Thymus (tissue), 11 donors: Measurements from ENCODE around the gene C1QTNF8. TPM values are rescaled to one million over a fixed set of nuclear protein-coding genes. Genes with fewer than 3 reads are reported as not detected.

Experiments used
- DNase-seq, 9 donors: peaks; one replicate each; pipeline ENCODE4 v3.0.0-alpha.2; 2013; ENCODE audit warnings: low spot score in 9 of 9, low read depth in 6 of 9, missing footprints in 1 of 9
- H3K27ac ChIP-seq, 2 donors: one replicate each; pipeline ENCODE4 v1.5.1; 2013; ENCODE audit warnings: control low read depth in 1 of 2, low read depth in 1 of 2, low read length in 1 of 2, mild to moderate bottlenecking in 1 of 2, moderate library complexity in 1 of 2
- H3K27me3 ChIP-seq, 2 donors: one replicate each; pipeline ENCODE4 v1.5.1; 2013; ENCODE audit warnings: low read length in 1 of 2; ENCODE audit not compliant: control insufficient read depth in 2 of 2, insufficient read depth in 1 of 2
- H3K36me3 ChIP-seq, 2 donors: one replicate each; pipeline ENCODE4 v1.5.1; 2013; ENCODE audit warnings: low read length in 1 of 2, mild to moderate bottlenecking in 1 of 2, moderate library complexity in 1 of 2; ENCODE audit not compliant: control insufficient read depth in 2 of 2, insufficient read depth in 2 of 2
- H3K4me1 ChIP-seq, 2 donors: one replicate each; pipeline ENCODE4 v1.5.1; 2013; ENCODE audit warnings: low read length in 2 of 2; ENCODE audit not compliant: control insufficient read depth in 2 of 2, insufficient read depth in 2 of 2
- H3K4me3 ChIP-seq, 2 donors: one replicate each; pipeline ENCODE4 v1.5.1; 2013; ENCODE audit warnings: low read length in 2 of 2, control low read depth in 1 of 2, mild to moderate bottlenecking in 1 of 2
- H3K9me3 ChIP-seq, 2 donors: one replicate each; pipeline ENCODE4 v1.5.1; 2013; ENCODE audit warnings: low read length in 1 of 2, mild to moderate bottlenecking in 1 of 2; ENCODE audit not compliant: control insufficient read depth in 2 of 2, insufficient read depth in 1 of 2
- WGBS: extraction: QIAGEN DNeasy Blood & Tissue Kit; methylation state at CpG from one replicate; pipeline ENCODE4 v1.1.7; 2013; 5-methylcytosine and 5-hydroxymethylcytosine counted together
- polyA plus RNA-seq: library from polyadenylated mRNA; stranded (reverse); fragments of 200-250 nt; gene quantifications from one replicate; pipeline ENCODE4 v1.2.3, GENCODE V29; 2013
- total RNA-seq: library from RNA; stranded (reverse); fragments of 120-200 nt; gene quantifications from one replicate; pipeline ENCODE4 v1.2.4, GENCODE V29; 2013
- donor health status: healthy.

The C1QTNF8 gene
- total and polyA plus RNA-seq, 2 donors: 0.05 TPM; not detected in 1

GRCh38 chr16:1049113-1049975 is 46.7 kb downstream of the C1QTNF8 start:
- H3K4me3 ChIP-seq: no peak overlapping the region
- H3K36me3 ChIP-seq: no peaks in the 10 kb centered on the region
- DNase-seq: no peak
- 91% methylated on average over 31 of the region's 31 CpGs for WGBS
- H3K27ac ChIP-seq: no peak overlapping the region
- peaks cover 0 to 30% of the 10 kb centered on the region in 2 donors for H3K27me3 ChIP-seq
- no peaks in the 10 kb centered on the region for H3K4me1 ChIP-seq
- peaks cover 0 to 1% of the 10 kb centered on the region in 2 donors for H3K9me3 ChIP-seq

GRCh38 chr16:1048442-1049112 is 47.5 kb downstream of the C1QTNF8 start:
- no peak overlapping the region for H3K4me3 ChIP-seq
- peak in 2 of 9 donors; percentile 1 to 10 for DNase-seq
- WGBS: 25% methylated on average over 37 of the region's 37 CpGs
- no peak overlapping the region for H3K27ac ChIP-seq
- H3K27me3 ChIP-seq: peaks cover 0 to 36% of the 10 kb centered on the region in 2 donors
- H3K4me1 ChIP-seq: no peaks in the 10 kb centered on the region
- no peaks in the 10 kb centered on the region for H3K36me3 ChIP-seq
- peaks cover 0 to 1% of the 10 kb centered on the region in 2 donors for H3K9me3 ChIP-seq

GRCh38 chr16:1047801-1048200 is 48.2 kb downstream of the C1QTNF8 start:
- Histone ChIP-seq H3K27me3 (peaks cover 0 to 38% of the 10 kb centered on the region in 2 donors), H3K36me3 (no peaks in the 10 kb centered on the region), H3K4me3 (no peak overlapping the region), H3K9me3 (peaks cover 0 to 1% of the 10 kb centered on the region in 2 donors), H3K4me1 (no peaks in the 10 kb centered on the region), H3K27ac (no peak overlapping the region)
- DNase-seq: no peak
- 85% methylated on average over 16 of the region's 16 CpGs for WGBS

GRCh38 chr16:1047123-1047522 is 48.9 kb downstream of the C1QTNF8 start:
- H3K36me3 ChIP-seq: no peaks in the 10 kb centered on the region
- H3K4me3 ChIP-seq: no peak overlapping the region
- 90% methylated on average over 9 of the region's 9 CpGs for WGBS
- DNase-seq: no peak
- no peaks in the 10 kb centered on the region for H3K4me1 ChIP-seq
- H3K27ac ChIP-seq: no peak overlapping the region
- H3K9me3 ChIP-seq: peaks cover 0 to 1% of the 10 kb centered on the region in 2 donors
- H3K27me3 ChIP-seq: peaks cover 0 to 40% of the 10 kb centered on the region in 2 donors

- Histone ChIP-seq H3K4me3 (no peak overlapping the region), H3K4me1 (no peaks in the 10 kb centered on the region), H3K36me3 (no peaks in the 10 kb centered on the region), H3K27me3 (peaks cover 0 to 40% of the 10 kb centered on the region in 2 donors), H3K9me3 (peaks cover 0 to 1% of the 10 kb centered on the region in 2 donors), H3K27ac (no peak overlapping the region)
- no peak for DNase-seq
- WGBS: 90% methylated on average over 49 of the region's 49 CpGs
These were observed 49.8 kb downstream of the C1QTNF8 start for GRCh38 chr16:1045993-1046911.

- H3K9me3 ChIP-seq: no peaks in the 10 kb centered on the region
- no peak overlapping the region for H3K4me3 ChIP-seq
- no peak overlapping the region for H3K27ac ChIP-seq
- H3K36me3 ChIP-seq: no peaks in the 10 kb centered on the region
- 81% methylated on average over 38 of the region's 38 CpGs for WGBS
- no peak for DNase-seq
- H3K27me3 ChIP-seq: peaks cover 0 to 40% of the 10 kb centered on the region in 2 donors
- no peaks in the 10 kb centered on the region for H3K4me1 ChIP-seq
These were observed 50.6 kb downstream of the C1QTNF8 start for GRCh38 chr16:1045310-1045992.

- H3K4me1 ChIP-seq: no peaks in the 10 kb centered on the region
- WGBS: 78% methylated on average over 43 of the region's 43 CpGs
- no peaks in the 10 kb centered on the region for H3K36me3 ChIP-seq
- H3K9me3 ChIP-seq: no peaks in the 10 kb centered on the region
- no peak overlapping the region for H3K27ac ChIP-seq
- H3K27me3 ChIP-seq: peaks cover 0 to 40% of the 10 kb centered on the region in 2 donors
- DNase-seq: no peak
- no peak overlapping the region for H3K4me3 ChIP-seq
These were observed 51.4 kb downstream of the C1QTNF8 start for GRCh38 chr16:1044460-1045309.
